Activated CD4-positive, CD25-positive, alpha-beta regulatory T cell treated with anti-CD3 and anti-CD28 coated beads, Interleukin-2, amount 50 U/mL, for 24 hours (primary cell): ENCODE data around the gene OTX2.

Experiments
- ATAC-seq, 2 donors: fragments of 150-1000 bp; cut with Tn5 transposase; one replicate each; pipeline ENCODE4 v1.10.0; 2021; ENCODE audit warnings: mild to moderate bottlenecking in 1 of 2, moderate library complexity in 1 of 2

Gene OTX2

DNA sequence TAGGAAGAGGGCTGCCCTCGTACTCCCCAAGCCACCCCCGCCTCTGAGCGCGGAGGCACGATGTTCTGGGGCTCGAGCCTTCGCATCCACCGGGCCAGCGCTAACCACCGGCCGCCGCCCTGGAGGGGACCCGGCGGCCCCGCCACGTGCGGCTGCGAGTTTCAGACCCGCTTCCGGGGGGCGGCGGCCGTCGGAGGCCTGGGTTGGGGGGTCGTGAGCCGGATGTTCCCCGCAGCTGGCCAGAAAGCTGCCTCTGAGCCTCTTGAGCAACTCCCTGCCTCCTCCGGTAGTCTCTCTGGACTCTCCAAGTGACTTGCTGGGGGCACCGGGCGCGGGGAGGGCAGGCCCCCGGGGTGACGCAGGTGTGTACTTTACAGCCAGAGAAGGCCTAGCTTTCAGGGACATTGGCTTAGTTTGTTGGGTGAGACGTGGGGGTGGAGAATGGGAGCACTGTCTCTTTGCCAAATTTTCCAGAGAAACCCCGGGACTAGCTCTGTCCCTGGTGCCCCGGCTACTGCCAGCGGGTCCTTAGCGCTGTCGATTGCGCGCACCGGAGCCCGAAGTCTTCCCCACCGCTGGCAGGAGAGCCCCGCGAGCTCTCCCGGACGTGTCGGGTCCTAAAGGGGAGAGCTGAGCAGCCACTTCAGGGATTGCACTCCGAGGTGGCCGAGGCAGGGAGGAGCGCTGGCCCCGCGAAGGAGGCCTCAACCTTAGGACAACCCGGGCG lies 15.6 kb downstream of the OTX2 start:
- no peak for ATAC-seq

DNA sequence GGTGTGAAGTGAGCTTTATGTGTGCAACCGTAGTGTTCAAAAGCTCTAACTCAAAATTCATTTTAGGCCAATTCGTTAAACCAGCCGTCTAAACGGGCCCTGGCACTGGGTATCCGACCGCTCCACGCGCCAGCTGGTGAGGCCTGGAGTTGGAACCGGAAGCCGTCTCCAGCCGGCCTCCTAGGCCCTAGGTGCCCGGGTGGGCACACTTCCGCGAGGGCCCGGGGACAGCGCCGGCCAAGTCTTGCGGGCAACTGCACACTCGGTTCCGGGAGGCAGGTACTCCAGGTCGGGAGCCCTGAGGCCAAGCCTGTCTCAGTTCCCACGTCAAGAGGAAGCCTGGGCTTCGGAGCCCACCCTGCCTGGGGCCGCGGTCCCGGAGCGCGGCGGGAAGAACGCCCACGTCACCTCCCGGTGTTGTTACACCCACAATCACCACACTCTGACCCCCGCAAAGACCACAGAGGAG lies 16.2 kb downstream of the OTX2 start:
- no peak for ATAC-seq

DNA sequence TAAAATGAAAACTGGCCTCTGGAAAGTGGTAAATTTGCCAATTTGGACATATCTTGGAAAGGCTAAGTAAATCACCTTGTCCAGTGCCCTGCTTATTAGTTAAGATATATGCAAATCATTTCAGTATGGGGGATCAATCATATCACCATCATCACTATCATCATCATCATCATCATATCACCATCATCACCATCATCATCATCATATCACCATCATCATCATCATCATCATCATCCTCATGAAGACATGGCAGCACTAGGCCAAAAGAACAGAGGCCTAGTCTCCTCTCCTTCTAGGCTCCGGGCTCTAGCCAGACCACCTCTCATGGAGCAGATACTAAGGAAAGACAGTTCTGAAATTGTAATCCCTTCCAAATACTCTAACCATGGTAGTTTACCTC lies 20.3 kb downstream of the OTX2 start:
- no peak for ATAC-seq

DNA sequence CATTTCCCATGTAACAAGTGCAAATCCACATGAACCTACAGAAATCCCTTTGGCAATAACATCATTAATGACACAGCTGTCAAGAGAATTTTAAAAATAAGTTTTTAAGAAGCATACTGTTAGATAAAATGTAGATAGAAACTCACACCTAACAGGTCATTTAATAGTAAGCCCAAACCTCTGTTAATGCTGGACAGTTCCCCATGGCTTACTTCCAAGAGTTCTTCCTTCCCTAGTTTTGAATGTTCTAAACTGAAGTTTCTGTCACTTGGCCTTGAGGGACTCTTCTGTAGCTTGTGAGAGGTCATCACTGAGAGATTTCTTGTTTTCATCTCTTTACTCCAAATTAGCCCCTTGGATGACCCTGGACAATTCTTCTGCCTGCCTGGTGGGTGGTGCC lies 22.7 kb downstream of the OTX2 start:
- no peak for ATAC-seq

DNA sequence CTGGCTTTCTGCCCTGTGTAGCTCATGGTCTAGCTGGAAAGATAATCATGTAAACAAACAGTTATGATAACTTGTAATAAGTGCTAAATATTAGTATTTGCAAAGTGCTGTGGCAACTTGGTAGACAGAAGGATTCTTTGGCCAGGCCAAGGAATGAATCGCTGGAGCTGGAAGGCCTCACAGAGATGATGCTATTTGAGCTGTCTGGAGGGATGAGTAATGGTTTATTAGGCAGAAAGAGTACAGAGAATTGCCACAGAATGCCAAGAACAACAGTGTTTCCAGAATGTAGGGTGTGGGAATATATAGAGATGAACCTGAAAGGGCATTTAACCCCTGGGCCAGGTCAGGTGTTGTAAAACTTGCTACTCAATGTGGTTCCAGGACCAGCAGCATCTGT lies 27.6 kb downstream of the OTX2 start:
- no peak for ATAC-seq

DNA sequence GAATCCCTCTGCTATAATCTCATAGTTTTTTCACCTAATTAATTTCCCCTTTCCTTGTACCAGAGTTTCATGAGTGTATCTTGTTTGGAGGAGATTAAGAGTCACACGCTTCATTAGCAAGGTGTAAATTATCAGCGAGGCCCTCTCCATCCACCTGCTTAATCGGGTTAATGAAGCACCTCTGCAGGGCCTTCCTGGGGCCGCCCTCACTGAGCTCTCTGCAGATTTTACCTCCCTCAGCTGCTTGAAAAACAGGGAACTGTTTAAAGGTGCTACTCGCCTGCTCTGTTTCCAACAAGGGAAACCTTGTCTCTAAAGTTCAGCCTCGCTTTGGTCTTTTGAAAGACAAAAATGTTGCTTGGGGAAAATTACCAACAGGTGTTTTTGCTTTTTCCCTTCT lies 35.8 kb downstream of the OTX2 start:
- ATAC-seq, result no peak

DNA sequence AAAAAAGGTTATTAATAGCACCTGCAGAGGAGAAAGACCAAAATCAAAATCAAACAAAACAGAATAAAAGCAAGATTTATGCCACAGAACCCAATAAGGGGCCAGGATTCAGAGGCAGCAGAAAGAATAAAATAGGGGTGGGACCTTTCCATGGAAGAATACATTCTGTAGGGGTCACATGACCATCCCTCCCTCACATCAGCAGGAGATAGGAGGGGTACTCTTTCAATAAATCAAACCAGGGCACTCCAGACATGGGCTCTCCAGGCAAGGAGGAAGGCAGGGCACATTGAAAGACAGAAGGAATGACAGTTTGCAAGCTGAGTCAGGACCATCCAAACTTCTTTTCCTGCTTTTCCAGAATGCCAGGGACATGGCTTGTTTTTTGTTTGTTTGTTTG lies 39.8 kb downstream of the OTX2 start:
- no peak for ATAC-seq

DNA sequence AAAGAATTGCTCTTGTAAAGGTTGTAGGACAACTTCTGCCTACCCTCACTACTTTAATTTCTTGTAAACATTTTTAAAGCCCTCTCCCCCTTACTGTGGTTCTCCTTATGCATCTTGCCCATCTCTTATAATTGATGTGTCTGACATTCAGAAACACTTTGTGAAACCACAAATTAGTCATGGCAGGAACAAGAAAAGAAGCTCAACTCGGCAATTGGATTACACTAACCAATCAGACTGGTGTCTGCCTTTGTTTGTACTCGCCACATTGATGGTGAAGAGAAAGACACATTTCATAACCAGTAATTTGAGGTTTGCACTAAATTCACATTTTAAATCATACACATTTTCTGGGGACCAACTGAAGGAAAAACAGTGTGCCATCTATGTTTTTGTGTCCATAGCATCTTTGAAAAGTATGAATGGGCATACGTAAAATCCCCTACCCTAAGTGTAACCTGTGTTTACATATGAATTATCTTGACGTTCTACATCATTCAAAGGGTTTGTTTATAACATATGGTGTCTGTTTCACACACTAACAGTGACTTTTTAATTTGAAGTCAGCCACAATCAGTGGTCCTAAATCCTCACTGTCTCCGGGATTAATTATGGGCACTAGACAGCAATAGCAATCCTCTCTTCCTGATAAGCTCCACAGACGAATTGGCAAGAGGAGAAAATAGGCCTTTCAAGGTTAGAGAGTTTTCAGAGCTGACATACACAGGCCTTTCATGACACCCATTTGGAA lies 49.9 kb downstream of the OTX2 start:
- ATAC-seq, result no peak

DNA sequence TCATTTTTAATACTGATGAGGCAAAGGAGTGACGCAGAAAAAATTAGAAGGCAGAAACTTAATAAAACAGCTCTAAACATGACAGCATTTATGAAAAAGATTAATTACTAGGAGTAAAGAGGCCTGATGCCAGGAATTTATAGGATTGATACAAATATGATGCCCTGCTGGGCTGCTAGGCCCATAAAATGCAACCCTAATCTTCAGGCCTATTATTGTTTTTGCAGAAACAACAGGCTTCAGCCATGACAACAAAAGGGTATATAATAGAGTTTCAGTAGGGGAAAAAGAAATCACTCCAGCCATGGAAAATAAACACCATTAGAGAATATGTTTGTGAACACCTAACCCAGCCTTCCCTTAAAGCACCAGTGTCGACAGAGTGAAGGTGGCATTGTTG lies 50.6 kb downstream of the OTX2 start:
- ATAC-seq, result no peak

DNA sequence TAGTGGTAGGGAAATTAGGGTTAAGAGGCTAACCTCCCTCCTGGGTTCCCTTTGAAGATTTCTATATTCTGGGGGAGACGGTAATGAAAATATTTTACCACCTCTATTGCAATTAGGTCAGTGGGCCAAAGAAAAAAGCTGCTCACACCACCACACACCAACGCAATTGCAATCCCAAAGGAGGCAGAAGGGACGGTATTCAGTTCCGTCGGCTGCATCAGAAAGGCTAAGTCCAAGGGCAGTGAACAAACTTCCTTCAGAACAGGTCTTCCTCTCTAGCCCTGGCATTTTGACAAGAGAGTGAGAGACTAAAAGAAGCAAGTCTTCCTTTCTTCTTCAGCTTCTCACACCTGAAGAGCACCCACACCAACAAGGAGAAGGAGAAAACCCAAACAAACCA lies 51.2 kb downstream of the OTX2 start:
- ATAC-seq, result no peak

DNA sequence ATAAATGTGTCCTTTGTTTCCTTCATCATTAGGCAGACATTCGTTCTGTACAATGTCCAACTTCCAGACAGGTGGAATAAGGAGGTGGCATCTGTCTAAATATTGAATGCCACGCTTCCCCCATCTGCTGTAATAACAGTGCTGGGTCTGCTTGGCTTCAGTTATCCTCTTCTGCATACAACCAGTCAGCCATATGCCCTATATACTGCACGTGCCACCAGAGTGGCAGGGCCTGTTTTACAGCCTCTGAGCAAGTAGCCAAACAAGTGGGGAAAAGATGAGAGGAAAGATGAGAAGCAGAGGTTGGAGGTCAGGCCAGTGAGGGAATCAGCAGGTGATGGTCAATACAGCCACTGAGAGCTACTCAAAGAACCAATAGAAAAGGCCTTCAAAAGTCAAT lies 55.4 kb downstream of the OTX2 start:
- ATAC-seq, result no peak

DNA sequence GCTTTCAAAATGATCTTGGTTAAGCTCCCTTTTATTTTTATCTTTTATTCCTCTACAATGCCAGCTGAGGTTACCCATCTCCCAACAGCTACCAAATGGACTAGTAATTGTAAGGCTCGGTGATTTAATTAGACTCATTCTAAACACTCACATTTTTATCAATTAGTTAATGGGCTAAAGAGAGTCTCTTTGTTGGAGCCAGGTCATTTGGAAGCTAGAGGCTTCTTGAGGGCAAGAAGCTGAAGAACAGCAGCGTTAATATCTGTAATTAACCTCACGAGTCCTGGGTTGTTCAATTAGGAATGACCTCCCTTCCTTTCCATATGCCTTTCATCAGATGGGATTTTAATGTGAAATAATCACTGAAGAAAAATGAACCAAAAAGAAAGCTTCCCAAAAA lies 56.9 kb downstream of the OTX2 start:
- ATAC-seq, result no peak

DNA sequence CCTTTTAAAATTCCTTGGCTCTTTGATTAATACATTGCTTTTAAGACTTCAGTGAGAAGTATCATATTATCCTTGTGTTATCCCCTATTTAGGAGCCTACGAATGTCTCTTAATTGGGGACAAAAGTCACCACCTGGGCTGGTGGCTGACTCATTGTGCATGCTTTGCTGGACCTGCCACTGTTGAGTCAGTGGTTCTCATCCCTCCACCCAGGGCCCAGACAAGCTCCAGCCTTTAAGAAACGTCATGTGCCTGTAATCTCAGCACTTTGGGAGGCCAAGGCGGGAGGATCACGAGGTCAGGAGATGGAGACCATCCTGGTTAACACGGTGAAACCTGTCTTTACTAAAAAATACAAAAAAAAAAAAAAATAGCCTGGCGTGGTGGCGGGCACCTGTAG lies 57.9 kb downstream of the OTX2 start:
- no peak for ATAC-seq

DNA sequence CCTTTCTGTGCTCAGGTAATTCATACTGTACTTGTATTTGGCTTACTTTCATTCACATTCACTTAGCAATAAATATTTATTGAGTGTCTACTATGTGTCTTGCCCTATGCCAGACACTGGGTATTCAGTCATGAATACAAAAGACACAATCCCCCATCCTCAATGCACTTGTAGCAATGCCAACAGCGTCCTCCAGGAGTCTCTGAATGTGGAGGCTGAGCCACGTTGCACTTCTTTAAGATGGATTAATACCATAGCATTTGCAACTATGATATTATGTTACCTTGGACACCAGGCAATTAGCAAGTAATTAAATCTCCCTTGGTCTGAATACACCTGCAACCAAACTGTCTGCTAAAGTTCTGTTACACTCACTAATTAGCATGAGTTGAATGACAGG lies 58.8 kb downstream of the OTX2 start:
- ATAC-seq, result no peak
